ENCODE measurements around the gene GSE1.

- TF ChIP-seq POLR2A (IDR thresholded peaks at IDR 0.05) = no peak
- TF ChIP-seq, protein P1, sequence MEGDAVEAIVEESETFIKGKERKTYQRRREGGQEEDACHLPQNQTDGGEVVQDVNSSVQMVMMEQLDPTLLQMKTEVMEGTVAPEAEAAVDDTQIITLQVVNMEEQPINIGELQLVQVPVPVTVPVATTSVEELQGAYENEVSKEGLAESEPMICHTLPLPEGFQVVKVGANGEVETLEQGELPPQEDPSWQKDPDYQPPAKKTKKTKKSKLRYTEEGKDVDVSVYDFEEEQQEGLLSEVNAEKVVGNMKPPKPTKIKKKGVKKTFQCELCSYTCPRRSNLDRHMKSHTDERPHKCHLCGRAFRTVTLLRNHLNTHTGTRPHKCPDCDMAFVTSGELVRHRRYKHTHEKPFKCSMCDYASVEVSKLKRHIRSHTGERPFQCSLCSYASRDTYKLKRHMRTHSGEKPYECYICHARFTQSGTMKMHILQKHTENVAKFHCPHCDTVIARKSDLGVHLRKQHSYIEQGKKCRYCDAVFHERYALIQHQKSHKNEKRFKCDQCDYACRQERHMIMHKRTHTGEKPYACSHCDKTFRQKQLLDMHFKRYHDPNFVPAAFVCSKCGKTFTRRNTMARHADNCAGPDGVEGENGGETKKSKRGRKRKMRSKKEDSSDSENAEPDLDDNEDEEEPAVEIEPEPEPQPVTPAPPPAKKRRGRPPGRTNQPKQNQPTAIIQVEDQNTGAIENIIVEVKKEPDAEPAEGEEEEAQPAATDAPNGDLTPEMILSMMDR (IDR thresholded peaks at IDR 0.05) = no peak
Observed at GRCh38 chr16:85657267-85657650, 44.1 kb downstream of the GSE1 start.
